Posterior vena cava (tissue), 2 donors: ENCODE measurements around the gene ACTL9. TPM values are rescaled to one million over a fixed set of nuclear protein-coding genes. Genes with fewer than 3 reads are reported as not detected.
A peak's percentile ranks its signal among the peaks of the same experiment; 100 is the strongest.

Source experiments
- DNase-seq: peaks from one replicate; pipeline ENCODE4 v3.0.0-alpha.2; 2020; ENCODE audit warnings: low spot score
- intact Hi-C, 2 donors: fragments of 100-400 bp; cut with DNase I; formaldehyde crosslinking; loops; one replicate each; pipeline versions ENCODE4 v1.14.1 to v1.14.2; 2022 to 2023
- total RNA-seq, 2 donors: library from RNA; stranded (reverse); fragmentation: NEBNext Ultra II Directional; extraction: Animal tissue kit (Norgen Biotek cat#: 25700); gene quantifications; one replicate each; pipeline ENCODE4 v1.2.1, GENCODE V29; 2021
- donor health status: DM: yes; HTN: yes; CAD: no.
- donor health status: DM: yes; HTN: yes; CAD: no.

The ACTL9 gene
- total RNA-seq, 2 donors from 2014 or later, result not detected

DNA sequence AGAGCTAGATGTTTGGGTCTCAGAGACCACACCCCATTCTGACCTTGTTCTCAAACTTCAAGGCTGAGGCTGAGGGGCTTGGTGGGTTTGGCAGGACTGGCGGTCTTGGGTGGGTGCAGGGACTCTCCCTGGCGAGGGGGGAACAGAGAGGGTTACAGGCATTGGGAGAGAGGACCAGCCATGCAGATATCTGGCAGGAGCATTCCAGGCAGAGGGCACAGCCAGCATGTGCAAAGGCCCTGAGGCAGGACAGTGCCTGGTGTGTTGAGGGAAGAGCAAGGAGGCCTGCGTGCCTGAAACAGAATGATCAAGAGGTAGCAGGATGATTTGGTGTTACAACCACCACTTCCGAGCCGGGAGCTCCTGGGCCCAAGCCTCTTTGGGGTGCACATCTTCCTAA, 40.7 kb downstream of the ACTL9 start:
- peak; percentile 43 for DNase-seq
- intact Hi-C loops, result loop anchor here (5.0 kb wide), 2 partner anchors 419 to 424 kb away; no protein-coding TSS in a partner anchor

- intact Hi-C loops, result loop anchor here (5.0 kb wide), 2 partner anchors 422 to 427 kb away; no protein-coding TSS in a partner anchor
- peak; percentile 73 for DNase-seq
Measured at GRCh38 chr19:8655340-8655709, 43.3 kb downstream of the ACTL9 start.

DNA sequence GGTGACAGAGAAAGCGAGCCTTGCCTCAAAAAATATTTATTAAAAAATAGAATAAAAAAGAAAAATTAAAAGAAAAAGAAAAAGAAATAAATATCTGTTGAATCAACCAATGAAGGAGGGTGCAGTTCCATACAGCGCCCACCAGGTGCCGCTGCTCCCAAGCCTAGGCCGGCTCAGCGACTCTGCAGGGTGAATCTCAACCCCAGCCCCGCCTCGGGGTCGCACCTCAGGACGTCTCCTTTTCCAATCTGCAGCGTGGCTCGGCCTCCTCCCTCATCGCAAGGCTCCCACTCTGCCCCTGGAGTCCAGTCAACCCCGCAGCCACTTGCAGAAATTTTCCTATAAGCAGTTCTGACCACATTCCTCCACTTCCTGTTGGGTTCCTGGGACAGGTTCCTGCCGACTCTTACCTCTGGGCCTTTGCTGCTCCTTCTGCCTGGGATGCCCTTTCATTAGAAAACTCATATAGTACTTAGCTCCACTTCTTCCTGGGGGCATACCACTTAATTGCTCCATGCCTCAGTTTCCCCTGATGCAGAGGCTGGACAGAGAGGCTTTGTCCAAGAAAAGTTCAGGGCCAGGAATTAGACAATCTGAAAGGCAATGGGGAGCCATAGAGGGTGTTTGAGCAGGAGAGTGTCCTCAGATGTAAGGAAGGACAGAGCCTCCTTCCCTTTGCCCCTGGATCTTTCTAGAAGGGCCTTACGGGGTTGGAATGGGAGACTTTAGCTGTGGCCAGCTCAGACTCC, 43.8 kb downstream of the ACTL9 start:
- intact Hi-C loops, result loop anchor here (5.0 kb wide), 2 partner anchors 423 to 428 kb away; no protein-coding TSS in a partner anchor
- peak; percentile 92 for DNase-seq

DNA sequence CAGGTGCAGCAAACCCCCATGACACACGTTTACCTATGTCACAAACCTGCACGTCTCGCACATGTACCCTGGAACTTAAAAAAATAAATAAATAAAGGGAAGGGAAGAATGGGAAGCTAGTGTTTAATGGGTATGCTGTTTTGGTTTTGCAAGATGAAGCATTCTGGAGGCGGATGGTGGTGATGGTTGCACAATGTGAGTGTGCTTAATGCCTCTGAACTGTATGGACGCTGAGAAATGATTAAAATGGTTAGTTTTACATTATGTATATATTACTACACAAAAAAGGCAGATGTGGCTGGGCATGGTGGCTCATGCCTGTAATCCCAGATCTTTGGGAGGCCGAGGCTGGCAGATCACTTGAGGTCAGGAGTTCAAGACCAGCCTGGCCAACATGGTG, 50.4 kb downstream of the ACTL9 start:
- no peak for DNase-seq
- intact Hi-C loops, result no loop called here

Other genes starting within 250 kb of the ACTL9 start
- 1 to 10 TPM; 1.5 to 2.6 TPM for gene PRAM1, start 196.2 kb downstream of the ACTL9 start, total RNA-seq
- gene ZNF414, start 184.6 kb downstream of the ACTL9 start, total RNA-seq, result 10 to 100 TPM; 15.9 to 16.0 TPM
- 10 to 100 TPM; 19.1 to 37.3 TPM for gene MYO1F, start 121.4 kb downstream of the ACTL9 start, total RNA-seq
- 10 to 100 TPM; 27.2 to 43.3 TPM for gene ADAMTS10, start 88.1 kb downstream of the ACTL9 start, total RNA-seq
- not detected for gene NFILZ, start 68.2 kb downstream of the ACTL9 start, total RNA-seq
- not detected for gene OR2Z1, start 22.8 kb upstream of the ACTL9 start, total RNA-seq
- 10 to 100 TPM; 20.1 to 23.5 TPM for gene ZNF558, start 133.5 kb upstream of the ACTL9 start, total RNA-seq
- not detected for gene MBD3L1, start 133.6 kb upstream of the ACTL9 start, total RNA-seq